AG04449 (cell line): Measurements from ENCODE around the gene PHLDA3.
"Not testable (repeated sequence)": the region's sequence is repeated elsewhere in the genome, so short reads cannot be mapped to it uniquely, and the experiment has no call there.

Experiments used
- CTCF ChIA-PET: fragments of 350-600 bp; formaldehyde crosslinking; extraction: SDS; loops from one replicate; lab custom pipeline; 2021; ENCODE audit warnings: antibody characterized with exemption; lab: Yijun Ruan, JAX
- POLR2A ChIA-PET: fragments of 400-600, 350-600 bp; formaldehyde crosslinking; extraction: SDS; loops from one replicate; lab custom pipeline; 2020; ENCODE audit warnings: antibody characterized with exemption, inconsistent platforms; lab: Yijun Ruan, JAX
- DNase-seq: peaks from one replicate; pipeline ENCODE4 v3.0.0-alpha.2; 2010; ENCODE audit warnings: low read depth, low spot score
- H3K4me3 ChIP-seq: 2 replicates; pipeline ENCODE4 v1.5.1; 2011; ENCODE audit warnings: low read depth, mild to moderate bottlenecking, control low read depth, low read length
- CTCF ChIP-seq: IDR thresholded peaks from one replicate; pipeline ENCODE4 v1.5.1; 2011; ENCODE audit warnings: mild to moderate bottlenecking, moderate library complexity, low read length, control low read depth, inconsistent platforms; ENCODE audit not compliant: insufficient read depth; ENCODE audit errors: missing control alignments

The PHLDA3 gene

GRCh38 chr1:201493757-201494617 is 25.0 kb upstream of the PHLDA3 start:
- ChIA-PET CTCF (interaction anchor here (1.2 to 34.5 kb wide), 4 partner anchors 3 to 59 kb away, joined by 3 to 1139 read pairs (median 572); partner anchors contain the start of gene CSRP1), POLR2A (interaction anchor here (1.3 to 1.6 kb wide), 2 partner anchors 9 kb away, joined by 6 to 7 read pairs; no protein-coding TSS in a partner anchor)
- no peak for TF ChIP-seq CTCF
- no peak for DNase-seq
- no peak overlapping the region for H3K4me3 ChIP-seq

- H3K4me3 ChIP-seq, DNase-seq: not testable (repeated sequence)
- ChIA-PET CTCF (interaction anchor here (1.1 to 34.5 kb wide), 5 partner anchors 2 to 58 kb away, joined by 3 to 1139 read pairs (median 4); partner anchors contain the start of gene CSRP1), POLR2A (interaction anchor here (1.3 kb wide), 1 partner anchor 10 kb away, joined by 7 read pairs; no protein-coding TSS in a partner anchor)
Observed at GRCh38 chr1:201493026-201493656, 24.2 kb upstream of the PHLDA3 start.

- POLR2A ChIA-PET = interaction anchor here (1.0 to 1.8 kb wide), 4 partner anchors 9 to 23 kb away, joined by 4 to 11 read pairs (median 6); partner anchors contain the start of gene PHLDA3
- DNase-seq = no peak
- no peak overlapping the region for H3K4me3 ChIP-seq
- TF ChIP-seq CTCF = no peak
- CTCF ChIA-PET = interaction anchor here (30.7 to 34.5 kb wide), 2 partner anchors 1 to 12 kb away, joined by 1139 read pairs; partner anchors contain the start of gene CSRP1
Observed at GRCh38 chr1:201491896-201492511, 23.0 kb upstream of the PHLDA3 start.

- DNase-seq = no peak
- TF ChIP-seq CTCF = no peak
- CTCF ChIA-PET = interaction anchor here (1.3 to 34.5 kb wide), 4 partner anchors 1 to 55 kb away, joined by 6 to 1139 read pairs (median 646); partner anchors contain the start of gene CSRP1
- POLR2A ChIA-PET = interaction anchor here (1.0 to 2.5 kb wide), 6 partner anchors 8 to 22 kb away, joined by 4 to 11 read pairs (median 7); partner anchors contain the start of gene PHLDA3
- no peak overlapping the region for H3K4me3 ChIP-seq
Observed at GRCh38 chr1:201490708-201491131, 21.7 kb upstream of the PHLDA3 start.

GRCh38 chr1:201489643-201490261 is 20.8 kb upstream of the PHLDA3 start:
- H3K4me3 ChIP-seq = no peak overlapping the region
- ChIA-PET POLR2A (interaction anchor here (0.9 to 2.5 kb wide), 8 partner anchors 9 to 42 kb away, joined by 3 to 9 read pairs (median 5); partner anchors contain the start of gene PHLDA3), CTCF (interaction anchor here (1.3 to 34.5 kb wide), 4 partner anchors 2 to 54 kb away, joined by 6 to 1139 read pairs (median 646); partner anchors contain the start of gene CSRP1)
- no peak for TF ChIP-seq CTCF
- DNase-seq = no peak
